GM21447 (cell line): ENCODE data around the gene AGPAT2.
"Not testable (repeated sequence)": the region's sequence is repeated elsewhere in the genome, so short reads cannot be mapped to it uniquely, and the experiment has no call there.

Experiments used
- ATAC-seq: cut with Tn5 transposase; IDR thresholded peaks from one replicate; pipeline ENCODE4 v1.9.1; 2021; ENCODE audit not compliant: unreplicated experiment

AGPAT2 gene

DNA sequence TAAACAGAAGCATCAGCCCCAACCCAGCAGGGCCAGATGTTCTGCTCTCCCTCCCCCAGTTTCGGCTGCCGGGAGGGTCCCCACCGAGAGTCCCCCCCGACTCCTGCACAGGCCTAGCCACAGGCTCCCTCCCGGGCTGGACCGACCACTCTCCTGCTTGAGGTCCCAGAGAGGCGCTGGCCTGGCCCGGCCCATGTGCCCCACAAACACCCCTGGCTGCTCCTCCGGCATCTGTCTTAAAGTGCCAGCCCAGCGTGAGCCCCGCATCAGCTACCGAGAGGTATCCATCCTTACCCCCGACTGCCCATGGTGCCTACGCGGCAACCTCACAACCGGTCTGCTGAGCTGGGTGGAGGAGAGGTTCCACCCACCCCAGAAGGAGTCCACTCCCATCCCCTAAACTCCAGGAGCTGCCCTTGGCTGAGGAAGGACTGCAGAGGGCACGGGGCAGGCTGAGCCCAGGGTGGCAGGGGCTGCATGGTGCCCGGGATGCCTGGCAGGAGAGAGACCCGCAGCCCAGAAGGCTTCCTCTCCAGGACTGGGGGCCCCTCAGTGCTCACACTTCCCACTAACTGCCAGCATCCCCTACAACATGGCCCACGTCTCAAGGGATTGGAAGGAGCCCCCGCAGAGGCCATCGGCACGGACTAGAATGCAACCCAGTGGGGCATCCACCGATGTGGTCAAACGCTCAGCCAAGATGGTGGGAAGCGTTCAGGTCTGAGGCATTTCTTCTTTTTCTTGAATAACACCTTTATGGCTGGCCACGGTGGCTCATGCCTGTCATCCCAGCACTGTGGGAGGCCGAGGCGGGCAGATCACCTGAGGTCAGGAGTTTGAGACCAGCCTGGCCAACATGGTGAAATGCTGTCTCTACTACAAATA is 40.2 kb downstream of the AGPAT2 start:
- no peak for ATAC-seq

GRCh38 chr9:136645903-136646754 is 41.1 kb downstream of the AGPAT2 start:
- no peak for ATAC-seq

DNA sequence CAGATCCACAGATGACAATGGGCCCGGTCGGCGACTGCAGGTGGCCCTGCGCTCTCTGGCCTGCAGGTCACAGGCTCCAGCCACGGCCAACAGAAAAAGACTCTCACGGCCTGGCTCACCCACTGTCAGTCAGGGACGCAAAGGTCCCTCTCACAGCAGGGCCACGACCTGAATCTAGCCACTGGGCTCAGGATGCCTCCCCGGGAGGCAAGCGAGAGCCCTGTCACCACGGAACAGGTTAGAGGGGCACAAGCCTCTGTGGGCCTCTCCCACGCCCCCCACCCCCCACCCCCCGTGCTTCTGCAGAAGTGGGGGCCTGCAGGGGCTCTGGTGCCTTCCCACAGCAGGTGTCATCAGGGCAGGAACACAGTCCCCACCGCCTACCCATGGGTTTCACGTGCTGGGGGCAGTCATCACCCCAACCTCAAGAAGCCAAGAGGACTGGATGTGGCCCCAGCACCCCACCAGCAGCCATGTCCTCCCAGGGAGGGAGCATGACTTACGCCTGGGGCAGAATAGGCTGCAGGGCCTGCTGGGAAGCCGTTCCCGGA is 41.8 kb downstream of the AGPAT2 start:
- ATAC-seq = no peak

DNA sequence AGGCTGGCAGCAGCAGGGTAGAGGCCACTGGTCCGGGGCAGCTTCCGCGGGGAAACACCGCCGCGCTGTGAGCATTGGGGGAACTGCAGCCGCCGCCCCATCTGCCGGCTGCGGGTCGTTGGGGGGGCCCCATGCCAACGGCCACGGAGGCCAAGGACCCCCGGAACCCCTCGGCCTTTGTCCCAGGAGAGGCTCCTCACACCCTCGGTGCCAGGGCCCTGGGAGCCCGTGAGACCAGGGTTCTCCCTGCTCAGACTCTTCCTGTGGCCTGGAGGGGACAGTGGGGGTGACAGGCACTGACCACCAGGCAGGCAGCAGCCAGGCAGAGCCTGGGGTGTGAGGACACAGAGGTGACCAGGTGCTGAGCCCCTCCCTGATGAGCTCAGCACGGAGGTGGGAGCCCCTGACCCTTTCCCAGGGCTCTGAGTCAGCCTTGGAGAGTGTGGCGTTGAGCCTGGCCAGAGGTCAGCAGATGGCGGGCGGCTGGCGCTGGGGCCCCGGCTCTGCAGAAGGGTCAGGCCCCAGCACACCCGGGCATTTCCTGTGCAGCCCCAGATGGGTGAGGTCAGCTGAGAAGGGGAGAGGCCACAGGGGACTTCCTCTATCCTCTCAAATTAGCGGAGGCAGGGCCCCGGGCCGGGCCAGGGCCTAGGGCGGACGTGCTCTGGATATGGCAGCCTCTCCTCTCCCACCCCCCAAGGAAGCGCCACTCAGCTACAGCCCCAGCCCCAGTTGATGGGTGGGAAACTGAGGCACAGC is 42.5 kb downstream of the AGPAT2 start:
- peak; percentile 65 for ATAC-seq

- no peak for ATAC-seq
Observed at GRCh38 chr9:136644343-136644592, 43.0 kb downstream of the AGPAT2 start.

DNA sequence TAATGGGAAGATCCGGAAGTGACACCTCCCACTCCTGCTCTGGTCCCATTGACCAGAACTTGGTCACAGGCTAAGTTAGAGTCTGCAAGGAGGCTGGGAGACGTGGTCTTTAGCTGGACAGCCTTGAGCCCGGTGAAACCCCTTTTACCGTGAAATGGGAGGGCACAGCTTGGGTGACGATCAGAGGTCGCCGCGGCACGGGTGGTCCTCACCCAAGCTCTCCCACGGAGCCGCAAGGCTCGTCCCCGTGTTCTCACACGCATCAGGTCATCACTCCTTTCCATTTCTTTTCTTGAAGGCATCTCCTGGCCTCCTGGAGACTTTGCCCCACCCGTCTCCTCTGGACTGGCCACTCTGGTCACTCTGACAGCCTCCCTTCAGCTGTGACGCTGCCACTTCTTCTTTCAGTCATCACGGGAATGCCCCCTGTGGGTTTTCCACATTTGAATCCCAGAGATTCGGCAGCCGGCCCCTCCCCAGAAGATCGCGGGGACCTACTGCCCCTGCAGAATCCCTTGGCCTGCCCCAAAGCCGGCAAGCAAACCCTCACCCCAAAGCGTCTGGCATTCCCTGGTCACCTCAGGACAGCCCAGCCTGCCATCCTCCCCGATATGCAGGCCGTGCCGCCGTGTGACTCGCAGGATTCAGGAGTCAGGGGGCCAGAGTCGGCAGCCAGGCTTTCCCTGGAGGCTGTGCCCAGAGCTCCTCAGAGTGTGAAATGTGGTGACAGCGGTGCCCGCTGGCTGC is 43.5 kb downstream of the AGPAT2 start:
- no peak for ATAC-seq

DNA sequence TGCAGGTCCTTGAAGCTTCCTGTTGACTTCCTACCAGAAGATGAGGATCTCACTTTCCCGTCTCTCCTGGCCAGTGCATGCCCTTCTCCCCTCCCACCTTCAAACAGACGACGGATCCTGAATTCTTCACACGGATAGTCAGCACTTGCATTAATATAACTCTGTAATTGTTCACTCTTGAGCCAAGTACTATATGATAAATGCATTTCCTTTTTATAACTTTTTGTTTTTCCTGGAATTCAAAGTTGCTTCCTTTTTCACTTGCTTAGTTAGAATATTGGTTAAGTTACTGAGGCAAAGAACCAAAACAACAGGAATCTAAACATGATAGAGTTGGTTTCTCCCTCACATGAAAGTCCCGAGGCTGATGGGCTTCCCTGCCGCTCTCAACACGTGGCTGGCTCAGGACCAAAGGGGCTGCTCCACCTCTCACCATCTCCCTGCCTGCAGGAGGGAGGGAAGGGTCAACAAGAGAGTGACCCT is 44.8 kb downstream of the AGPAT2 start:
- no peak for ATAC-seq

- ATAC-seq = no peak
Observed at GRCh38 chr9:136640171-136641111, 46.8 kb downstream of the AGPAT2 start.

- ATAC-seq = no peak
Observed at GRCh38 chr9:136634904-136635303, 52.4 kb downstream of the AGPAT2 start.

DNA sequence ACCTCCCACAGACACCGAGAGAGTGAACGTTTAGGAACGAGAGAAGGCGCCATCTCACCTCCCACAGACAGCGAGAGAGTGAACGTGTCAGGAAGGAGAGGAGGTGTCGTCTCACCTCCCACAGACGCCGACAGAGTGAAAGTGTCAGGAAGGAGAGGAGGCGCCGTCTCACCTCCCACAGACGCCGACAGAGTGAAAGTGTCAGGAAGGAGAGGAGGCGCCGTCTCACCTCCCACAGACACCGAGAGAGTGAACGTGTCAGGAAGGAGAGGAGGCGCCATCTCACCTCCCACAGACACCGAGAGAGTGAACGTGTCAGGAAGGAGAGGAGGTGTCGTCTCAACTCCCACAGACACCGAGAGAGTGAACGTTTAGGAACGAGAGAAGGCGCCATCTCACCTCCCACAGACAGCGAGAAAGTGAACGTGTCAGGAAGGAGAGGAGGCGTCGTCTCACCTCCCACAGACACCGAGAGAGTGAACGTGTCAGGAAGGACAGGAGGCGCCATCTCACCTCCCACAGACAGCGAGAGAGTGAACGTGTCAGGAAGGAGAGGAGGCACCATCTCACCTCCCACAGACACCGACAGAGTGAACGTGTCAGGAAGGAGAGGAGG is 54.7 kb downstream of the AGPAT2 start:
- ATAC-seq = not testable (repeated sequence)

GRCh38 chr9:136632072-136632471 is 55.2 kb downstream of the AGPAT2 start:
- not testable (repeated sequence) for ATAC-seq

DNA sequence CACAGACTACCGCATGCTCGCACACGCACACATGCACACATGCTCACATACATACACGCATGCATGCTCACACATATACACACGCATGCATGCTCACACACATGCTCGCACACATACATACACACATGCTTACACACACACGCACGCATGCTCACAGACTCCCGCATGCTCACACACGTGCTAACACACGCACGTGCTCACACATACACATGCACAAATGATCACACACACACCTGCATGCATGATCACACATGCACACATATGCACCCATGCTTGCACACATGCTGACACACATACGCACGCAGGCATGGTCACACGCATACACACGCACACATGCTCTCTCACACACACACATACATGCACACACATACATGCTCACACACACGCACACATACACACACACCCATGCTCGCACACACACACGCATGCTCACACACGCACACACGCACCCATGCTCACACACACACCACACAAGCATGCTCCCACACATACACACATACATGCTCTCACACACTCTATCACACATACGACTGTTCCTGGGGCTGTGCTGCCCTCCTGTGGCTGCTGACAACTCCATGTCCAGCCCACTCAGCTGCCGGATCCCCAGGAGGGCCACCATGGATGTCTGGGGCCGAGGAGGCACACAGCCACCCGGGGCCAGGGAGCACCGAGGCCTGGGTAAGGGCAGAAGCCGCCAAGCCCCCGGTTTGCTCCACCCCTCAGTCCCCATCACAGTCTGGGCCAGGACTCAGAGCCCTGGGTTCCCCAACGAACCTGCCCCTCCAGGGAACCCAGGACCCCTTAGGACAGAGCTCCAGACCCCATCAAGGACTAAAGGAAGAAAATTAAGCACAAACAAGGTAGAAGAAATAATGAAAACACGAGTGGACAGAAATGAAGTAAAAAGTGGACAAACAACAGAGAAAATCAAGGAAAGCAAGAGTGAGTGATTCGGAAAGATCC is 55.9 kb downstream of the AGPAT2 start:
- ATAC-seq = no peak

- ATAC-seq = no peak
Observed at GRCh38 chr9:136630662-136630992, 56.6 kb downstream of the AGPAT2 start.

- ATAC-seq = no peak
Observed at GRCh38 chr9:136629879-136630661, 57.2 kb downstream of the AGPAT2 start.

DNA sequence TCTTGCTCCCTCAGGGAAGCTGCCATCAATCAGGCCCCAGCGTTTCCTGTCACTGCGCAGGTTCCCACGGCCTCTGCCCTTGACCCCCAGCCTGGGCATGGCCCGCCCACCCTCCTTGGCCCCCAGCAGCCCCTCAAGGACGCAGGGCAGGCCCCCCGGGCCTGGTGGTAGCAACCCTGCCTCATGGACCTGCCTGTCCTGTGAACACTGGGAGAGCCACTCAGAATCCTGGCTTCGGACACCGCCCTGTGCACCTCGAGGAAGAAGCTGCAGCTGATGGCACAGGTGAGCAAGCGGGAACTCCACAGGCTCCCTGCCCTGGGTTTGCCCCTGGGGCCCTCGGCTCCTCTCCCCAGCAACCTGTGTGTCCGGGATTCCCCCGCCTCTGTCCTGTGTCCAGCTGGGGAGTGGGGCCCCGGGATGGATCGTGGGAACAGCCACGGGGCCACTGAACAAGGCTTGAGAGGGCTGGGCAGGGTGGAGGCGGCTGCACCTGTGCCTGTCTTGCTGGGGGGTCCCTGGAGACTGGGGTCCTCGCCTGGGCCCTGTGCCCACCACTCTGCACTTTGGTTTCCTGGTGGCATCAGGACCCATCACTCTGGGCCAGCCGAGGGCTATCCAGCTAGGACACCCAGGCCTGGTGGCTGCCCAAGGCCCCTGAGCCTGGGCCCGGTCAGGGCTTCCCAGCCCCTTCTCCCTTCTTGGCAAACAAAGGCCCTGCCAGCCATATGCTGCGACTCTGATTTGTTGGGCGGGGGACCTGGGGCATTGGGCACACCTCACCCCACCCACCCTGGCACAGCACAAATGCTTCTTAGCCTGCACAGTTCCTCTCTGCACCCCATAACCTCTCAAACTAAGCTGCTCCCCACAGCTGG is 58.0 kb downstream of the AGPAT2 start:
- ATAC-seq = no peak

DNA sequence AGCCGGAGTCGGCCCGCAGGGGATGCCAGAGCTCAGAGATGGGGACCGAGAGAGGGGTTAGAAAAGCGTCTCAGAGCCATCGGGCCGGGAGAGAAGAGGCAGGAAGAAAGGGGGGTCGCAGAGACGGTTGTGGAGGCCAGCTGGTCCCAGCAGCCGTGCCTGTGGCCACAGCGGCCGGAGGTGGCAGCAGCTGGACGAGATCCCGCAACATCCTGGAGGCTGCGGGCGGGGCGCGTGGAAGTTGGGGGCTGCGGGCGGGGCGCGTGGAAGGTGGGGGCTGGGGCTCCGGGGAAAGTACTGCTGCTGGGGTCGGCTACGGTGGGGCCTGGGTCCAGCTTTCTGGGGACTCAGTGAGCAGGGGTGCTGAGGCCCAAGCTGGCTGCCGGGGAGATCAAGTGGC is 59.0 kb downstream of the AGPAT2 start:
- no peak for ATAC-seq
